Measurements from ENCODE around the gene CRK.

DNA sequence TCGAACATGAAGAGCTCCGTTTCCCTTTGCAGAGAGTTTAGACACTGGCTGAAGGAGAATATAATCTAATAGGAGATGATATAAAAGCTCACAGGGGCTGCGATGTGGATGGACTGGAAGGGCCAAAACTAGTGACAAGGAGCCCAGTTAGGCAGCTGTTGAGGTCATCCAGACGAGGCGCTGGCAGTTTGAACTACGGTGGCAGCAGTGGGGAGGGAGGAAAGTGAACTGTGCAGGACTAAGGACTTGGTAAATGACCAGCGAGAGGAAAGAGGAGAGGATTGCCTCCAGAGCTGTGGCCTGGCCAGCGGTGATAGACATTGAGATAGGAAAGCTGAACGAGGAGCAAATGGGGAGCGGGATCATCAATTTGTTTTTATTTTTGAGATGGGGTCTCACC lies 41.4 kb downstream of the CRK start:
- no peak for TF ChIP-seq GATA2 (IDR thresholded peaks at IDR 0.05; ENCODE audit: low read depth, low read length)
- no peak for TF ChIP-seq GATA3 (IDR thresholded peaks at IDR 0.05; ENCODE audit: low read depth, low read length)
